AG09319 (cell line): ENCODE measurements around the gene APOBEC3A.
"Not testable (repeated sequence)": the region's sequence is repeated elsewhere in the genome, so short reads cannot be mapped to it uniquely, and the experiment has no call there.

ENCODE experiments used
- DNase-seq: peaks from one replicate; pipeline ENCODE4 v3.0.0-alpha.2; 2010; ENCODE audit warnings: low read depth; ENCODE audit errors: extremely low read depth
- CTCF ChIP-seq: IDR thresholded peaks from 2 replicates; pipeline ENCODE4 v1.5.1; 2011; ENCODE audit warnings: low read depth, mild to moderate bottlenecking, inconsistent platforms, low read length, moderate library complexity

The APOBEC3A gene

GRCh38 chr22:38972558-38972957 lies 15.1 kb downstream of the APOBEC3A start:
- TF ChIP-seq CTCF = no peak
- no peak for DNase-seq

GRCh38 chr22:38973289-38974169 lies 16.1 kb downstream of the APOBEC3A start:
- TF ChIP-seq CTCF = peak; percentile 87
- no peak for DNase-seq

GRCh38 chr22:38974170-38974825 lies 16.9 kb downstream of the APOBEC3A start:
- DNase-seq = no peak
- TF ChIP-seq CTCF = no peak

- no peak for TF ChIP-seq CTCF
- DNase-seq = no peak
These were observed 17.4 kb downstream of the APOBEC3A start for GRCh38 chr22:38974826-38975175.

GRCh38 chr22:38977289-38977688 lies 19.9 kb downstream of the APOBEC3A start:
- DNase-seq = not testable (repeated sequence)

- not testable (repeated sequence) for DNase-seq
These were observed 23.2 kb downstream of the APOBEC3A start for GRCh38 chr22:38980587-38980986.

- no peak for DNase-seq
- peak; percentile 25 for TF ChIP-seq CTCF
These were observed 23.9 kb downstream of the APOBEC3A start for GRCh38 chr22:38981005-38981991.
